Kasumi-1 (cell line): ENCODE measurements around the gene PHF19.

Experiments used
- DNase-seq, 2 experiments: peaks; one replicate each; lab custom pipeline; 2025; lab: John Stamatoyannopoulos, UW

Gene PHF19

DNA sequence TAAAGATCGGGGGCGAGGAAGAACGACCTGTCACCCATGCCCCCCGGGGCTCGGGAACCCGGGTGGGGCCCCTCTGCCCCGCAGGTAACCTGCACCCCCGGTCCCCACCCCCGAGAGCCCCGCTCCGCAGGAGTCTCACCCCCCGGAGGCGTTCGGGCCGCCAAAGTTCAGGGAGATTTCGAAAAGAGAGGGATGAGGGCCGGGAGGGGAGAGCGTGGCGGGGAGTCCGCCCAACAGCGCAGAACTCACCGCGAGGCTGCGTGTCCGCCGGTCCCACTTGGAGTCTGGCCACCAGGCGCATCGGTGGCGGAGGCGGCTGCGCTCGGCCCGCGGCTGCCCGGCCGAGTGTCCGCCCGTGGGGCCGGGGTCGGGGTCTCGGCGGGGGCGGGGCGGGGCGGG lies at the start of gene PHF19:
PHF19 (minus strand) TSS at position 347 of the 399 bp plus-strand sequence. CDS start 2,447 bp downstream, outside the sequence.
- DNase-seq = peak in 1 of 2 experiments; percentile 60

DNA sequence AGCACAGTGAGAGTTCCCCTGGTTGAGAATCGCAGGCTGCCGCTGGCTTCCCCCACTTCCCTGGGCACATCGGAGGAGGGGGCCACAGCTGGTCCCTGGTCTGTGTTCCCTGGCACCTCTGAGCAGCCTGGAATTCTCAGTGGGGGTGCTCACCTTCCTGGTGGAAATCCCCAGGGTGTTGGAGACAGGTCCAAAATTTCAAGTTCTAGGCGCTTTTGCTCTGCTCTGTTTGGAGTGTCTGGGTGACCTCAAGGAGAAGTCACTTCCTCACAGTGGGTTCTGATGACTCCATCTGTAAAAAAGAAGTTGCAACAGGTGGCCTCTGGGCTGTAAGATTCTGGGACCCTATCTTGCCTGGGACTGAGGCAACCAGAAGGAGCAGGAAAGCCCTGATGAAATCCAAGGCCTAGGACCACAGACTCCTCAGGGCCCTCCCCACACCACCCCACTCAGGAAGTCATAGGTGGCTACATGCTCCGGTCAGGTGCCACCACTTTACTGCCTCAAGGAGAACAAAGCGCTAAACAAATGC lies 49.5 kb upstream of the PHF19 start, which contains the start of gene TRAF1:
TRAF1 (minus strand) TSS at position 400 of the 532 bp plus-strand sequence. CDS start 721 bp downstream, outside the sequence.
- DNase-seq = peak; percentile 4 to 26

DNA sequence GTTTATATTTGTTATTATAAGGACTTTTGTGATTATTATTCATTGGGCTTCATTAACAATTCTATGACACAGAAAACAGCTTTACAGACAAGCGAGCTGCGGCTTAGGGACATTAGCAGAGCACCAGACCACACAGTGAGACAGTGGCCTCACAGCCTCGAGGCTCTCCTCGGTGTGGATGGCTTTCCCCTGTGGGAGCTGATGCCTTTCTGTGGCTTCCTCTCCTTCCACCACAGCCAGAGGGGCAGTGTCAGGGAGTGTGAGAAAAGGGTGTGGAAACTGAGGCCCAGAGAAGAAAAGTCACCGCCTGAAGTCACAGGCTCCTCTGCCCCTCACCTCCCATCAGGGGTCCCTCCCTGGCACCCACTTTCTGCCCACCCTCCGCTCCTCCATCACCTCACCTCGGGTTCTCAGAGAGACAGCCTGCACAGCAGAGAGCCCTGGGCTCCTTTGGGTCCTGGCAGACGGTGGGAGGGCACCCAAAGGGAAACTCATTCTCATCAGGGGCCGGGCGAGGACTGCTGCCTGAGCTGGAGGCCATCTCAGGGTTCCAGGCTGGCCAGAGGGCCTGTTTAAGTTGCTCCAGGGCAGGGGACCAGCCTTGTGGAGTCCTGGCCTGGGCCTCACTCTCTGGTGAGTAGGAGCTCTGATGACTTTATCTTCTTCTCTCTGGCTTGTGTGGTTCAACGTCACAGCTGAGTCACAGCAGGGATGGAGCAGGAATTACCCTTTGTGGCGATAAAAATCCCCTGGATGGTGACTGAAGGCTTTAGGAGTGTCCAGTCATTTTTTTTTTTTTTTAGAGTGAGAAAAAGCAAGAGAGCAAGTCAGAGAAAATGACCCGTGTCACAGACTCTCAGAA lies 48.8 kb upstream of the PHF19 start:
- DNase-seq = no peak

DNA sequence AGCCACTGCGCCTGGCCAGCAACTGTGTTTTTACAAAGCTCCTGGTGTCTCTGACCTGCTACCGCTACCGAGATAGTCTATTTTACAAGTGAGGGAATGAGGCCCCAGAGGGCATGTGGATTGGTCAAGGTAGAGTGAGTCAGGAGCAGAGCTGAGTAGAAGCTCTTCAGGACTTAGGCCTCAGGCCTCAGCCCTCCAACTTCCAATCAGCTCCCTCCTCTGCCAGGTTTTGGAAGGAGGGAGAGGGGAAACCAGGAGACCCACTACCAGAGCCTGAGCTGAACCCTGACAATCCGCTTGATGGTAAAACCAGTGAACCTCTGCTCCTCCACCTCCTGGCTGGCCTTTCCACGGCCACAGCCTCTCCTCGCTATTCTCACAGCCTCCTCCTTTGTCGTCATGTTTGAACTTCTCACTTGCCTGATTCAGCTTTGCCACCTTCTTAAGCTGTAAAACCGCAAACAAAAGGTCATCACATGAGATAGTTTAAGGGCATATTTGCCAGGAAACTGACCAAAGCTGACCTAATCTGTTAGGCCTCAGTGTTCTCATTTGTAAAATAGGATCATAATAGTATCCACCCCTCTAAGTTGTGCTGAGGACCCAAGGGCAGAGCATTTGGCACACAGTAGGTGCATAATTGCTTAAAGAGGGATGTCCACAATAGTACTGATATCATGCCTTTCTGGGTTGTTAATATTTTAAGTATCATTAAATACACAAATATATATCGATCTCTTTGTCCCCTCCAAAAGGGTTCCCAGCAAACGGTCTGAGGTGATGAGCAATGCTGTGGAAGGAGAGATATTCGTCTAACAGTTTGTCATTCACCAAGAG lies 47.9 kb upstream of the PHF19 start:
- DNase-seq = no peak

DNA sequence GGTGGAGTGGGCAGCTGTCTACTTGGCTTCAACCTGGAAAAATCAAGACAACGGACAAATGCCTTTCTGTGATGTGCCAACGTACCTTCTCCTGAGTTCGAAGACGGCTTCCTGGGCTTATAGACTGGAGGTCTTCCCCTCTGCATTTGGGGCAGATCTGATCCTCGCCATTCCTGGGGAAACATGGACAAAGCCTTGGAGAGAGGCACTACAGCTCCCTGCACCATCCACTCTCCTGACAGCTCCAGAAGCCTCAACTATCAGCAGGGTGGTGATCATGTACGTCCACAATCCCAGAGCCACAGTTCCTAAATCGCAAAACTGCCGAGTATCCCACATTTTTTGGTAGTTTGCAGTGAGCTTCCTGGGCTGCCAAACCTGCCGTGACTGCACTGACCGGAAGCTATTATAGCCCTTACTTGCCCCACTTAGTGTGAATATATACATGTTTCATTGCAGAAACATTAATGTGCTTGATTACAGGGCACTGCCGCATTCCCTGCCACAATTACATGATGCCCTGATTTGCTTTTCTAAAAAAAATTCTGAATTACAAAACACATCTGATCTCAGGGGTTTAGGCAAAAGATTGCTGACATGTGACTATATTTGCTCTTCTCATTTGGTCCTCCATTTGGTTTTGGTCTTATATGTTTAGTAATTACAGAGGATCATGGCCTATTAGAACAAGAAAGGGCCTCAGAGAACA lies 46.8 kb upstream of the PHF19 start:
- DNase-seq = no peak

DNA sequence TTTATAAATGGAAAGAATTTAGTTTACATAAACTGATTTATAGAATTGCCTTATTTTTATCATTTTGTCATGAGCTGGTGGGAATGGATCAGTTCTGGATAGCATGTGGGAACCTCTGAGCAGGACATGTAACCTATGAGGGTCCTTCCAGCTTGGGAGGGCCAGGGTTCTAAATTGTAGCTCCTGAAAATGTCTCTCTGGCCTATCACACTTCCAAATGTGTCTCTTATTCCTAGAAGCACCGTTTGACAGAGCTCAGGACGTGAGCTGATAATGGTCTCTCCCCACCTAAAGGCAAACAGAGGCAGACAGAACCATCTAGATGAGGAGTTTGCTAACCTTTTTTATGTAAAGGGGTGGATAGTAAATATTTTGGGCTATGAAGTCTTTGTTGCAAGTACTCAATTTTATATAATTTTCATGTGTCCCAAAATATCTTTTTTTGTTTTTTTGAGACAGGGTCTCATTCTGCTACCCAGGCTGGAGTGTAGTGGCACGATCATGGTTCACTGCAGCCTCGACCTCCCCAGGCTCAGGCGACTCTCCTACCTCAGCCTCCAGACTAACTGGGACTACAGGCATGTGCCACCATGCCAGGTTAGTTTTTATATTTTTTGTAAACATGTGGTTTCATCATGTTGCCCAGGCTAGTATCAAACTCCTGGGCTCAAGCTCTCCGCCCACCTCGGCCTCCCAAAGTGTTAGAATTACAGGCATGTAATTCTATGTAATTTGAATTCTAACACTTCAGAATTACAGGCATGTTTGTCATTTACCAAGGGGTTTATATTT lies 45.6 kb upstream of the PHF19 start:
- DNase-seq = no peak

DNA sequence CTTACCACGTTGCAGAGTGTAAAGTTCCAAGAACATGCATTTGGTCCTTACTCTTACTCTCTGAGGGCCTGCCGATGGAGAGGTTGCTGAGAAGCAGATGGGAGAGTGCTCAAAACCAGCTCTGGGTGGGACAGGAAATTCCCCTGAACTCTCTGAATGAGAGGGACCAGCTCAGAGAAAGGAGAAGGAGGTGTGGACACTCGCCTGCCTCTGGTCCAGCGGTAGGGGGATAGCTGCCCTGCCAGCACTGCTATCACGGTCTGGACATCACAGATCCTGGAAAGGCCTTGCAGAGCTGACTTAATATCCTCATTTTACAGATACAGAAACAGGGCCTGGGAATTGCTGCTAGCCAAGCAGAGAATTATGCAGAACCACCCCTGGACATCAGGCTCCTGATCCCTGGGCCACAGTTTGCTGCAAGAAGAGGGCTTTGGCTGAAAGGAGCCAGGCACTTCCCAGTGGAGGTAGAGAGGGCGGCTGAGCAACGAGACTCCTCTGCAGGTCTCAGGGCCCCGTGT lies 44.7 kb upstream of the PHF19 start:
- no peak for DNase-seq

DNA sequence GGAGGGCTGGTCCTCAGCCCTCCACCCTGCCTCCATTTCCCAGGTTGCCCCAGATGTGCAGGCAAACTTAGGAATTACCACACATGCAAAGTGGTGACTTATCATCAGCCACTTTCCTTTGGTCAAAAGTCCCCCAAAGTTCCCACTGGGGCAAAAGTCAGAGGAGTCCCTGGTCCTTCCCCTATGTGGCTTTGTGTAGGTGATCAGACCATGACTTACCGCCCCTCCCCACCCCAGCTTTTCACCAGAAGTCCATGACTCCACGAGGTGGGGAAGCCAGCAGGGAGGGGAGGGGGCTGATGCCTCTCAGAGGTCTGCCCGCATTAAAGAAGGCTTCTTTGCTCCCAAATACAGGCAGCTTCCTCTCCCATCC lies 43.8 kb upstream of the PHF19 start:
- DNase-seq = no peak

DNA sequence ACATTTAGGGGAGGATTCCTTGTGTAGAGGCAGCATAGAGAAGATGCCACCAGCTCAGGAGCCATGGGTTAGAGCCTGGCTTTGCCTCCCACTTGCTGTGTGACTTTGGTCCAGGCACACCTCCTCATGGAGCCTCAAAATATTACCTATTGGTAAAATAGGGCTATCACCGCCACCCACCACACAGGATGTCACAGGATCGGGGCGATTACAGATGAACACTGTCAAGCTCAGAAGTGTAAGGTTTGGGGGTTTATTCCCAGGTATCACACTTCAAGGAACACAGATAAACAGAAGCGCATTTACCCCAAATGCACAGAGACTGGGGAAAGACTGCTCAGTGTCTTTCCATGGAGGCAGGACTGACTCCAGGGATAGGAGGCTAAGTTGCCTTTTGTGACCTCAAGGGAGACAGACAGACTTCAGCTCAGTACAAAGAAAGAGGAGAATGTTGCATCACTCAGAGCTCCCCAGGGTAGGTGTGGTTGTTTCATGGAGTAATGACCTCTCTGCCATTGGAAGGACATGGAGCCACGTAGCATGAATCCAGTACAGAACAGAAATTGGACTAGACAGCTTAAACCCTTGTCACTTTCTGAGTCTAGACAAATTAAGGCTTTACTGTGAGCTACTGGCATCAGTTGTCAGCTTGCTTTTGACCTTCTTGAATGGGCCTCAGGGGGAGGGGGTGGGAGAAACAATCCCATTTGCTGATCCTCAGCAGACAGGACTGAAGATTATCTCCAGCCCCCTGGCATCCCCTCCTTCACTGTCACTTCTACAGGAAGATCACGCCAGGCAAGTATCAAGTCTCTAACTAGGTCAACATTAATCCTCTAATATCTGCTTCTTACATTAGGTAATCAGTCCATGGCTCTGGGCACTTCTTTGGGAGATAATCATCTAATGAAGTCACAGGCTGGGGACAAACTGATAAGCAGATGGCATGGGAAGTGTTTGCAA lies 43.1 kb upstream of the PHF19 start:
- DNase-seq = no peak

DNA sequence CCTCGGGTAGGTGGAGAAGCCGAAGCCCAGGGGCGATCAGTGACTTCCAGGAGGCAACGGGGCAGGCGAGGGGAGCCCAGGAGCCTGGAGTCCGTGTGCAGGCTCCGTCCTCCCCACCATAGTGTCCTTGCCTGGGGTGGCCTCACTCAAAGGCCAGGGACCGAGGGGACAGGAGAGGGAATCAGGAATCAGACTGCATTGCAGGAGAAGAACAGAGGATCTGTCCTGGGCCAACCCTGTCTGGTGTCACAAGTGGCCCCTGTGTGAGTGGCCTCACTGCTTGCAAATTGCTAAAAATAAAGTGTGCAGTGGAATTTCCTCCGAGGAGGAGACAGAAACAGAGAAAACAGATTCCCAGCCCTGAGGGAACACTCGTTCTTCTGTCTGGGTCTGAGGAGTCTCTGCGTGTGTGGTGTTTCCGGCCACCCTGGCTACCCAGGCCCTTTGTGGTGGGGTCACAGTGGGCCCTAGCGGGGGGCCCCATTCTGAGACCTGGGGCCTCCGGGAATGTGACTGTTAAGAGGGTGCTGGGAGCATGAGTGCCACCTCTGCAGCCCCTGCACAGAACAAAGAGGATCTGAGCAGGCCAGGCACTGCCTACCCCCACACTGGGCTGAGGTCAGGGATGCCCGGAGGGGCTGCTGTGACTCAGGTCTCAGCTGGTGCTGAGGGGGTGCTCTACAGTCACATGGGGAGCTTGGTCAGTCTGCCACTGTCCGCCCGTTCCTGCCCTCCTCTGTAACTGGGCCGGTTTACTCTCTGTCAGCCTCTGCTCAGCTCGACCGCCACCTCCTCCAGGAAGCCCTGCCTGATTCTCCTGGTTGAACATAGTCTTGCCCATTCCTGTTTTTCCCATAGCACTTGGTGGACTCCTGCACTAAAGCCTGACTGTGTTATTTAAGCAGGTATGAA lies 42.2 kb upstream of the PHF19 start:
- DNase-seq = no peak

DNA sequence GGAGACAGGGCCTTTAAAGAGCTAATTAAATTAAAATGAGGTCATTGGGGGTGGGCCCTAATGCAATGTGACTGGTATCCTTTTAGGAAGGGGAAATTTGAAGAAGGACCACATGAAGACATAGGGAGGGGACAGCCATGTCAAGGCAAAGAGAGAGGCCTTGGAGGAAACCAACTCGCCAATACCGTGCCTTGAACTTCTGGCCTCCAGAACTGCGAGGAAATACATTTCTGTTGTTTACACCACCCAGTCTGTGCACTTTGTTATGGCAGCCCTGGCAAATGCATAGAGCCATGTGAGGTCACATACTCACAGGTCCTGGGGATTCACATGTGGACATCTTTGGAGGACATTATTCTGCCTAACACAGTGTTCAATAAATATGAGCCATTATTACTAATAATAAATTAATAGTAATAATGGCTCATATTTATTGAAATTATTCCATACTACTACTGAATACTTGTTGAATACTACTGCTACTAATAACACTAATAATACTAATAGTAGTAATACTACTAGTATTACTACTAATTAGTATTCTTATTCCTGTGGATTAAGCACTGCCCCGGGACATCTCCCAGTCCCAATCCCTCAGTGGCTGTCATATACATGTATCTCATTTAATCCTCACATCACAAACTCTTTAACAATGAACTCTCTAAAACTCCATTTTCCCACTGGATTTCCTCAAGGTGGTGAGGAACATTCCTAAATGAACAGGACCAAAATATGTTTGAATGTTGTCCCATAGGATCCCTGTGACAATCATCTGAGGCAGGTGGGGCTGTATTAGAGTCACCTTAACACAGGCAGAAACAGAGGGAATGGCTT lies 41.2 kb upstream of the PHF19 start:
- no peak for DNase-seq

DNA sequence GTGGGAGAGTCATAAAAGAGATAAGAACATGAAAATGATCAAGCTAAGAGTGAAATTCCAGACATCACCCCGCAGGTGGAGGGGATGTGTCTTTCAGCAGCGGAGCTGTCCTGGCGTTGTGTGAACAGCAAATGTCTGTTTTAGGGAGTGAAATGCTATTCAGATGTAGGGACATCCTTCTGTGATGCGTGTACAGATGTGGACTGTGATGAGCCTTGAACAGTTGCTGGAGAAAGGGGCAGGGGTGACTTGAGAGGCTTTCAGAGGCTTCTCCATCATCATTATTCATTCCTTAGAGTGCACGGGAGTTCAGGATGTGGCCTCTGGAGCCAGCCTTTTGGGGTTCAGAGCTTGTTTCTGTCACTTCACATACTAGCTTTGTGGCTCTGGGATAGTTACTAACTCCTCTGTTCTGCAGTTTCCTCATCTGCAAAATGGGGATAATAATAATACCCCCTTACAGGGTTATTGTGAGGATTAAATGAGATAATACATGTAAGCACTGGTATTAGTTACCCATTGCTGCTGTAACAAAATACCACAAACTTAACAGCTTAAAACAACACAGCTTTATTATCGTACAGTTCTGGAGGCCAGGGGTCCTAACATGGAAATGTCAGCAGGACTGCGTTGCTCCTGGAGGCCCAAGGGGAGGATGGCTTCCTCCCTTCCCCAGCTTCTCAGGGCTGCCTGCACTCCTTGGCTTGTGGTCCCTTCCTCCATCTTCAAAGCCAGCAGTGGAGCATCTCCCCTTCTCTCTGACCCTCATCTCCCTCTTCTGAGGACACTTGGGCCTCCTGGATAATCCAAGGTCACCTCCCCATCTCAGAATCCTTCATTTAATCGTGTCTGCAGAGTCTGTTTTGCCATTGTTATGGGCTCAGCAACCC lies 40.2 kb upstream of the PHF19 start:
- no peak for DNase-seq

DNA sequence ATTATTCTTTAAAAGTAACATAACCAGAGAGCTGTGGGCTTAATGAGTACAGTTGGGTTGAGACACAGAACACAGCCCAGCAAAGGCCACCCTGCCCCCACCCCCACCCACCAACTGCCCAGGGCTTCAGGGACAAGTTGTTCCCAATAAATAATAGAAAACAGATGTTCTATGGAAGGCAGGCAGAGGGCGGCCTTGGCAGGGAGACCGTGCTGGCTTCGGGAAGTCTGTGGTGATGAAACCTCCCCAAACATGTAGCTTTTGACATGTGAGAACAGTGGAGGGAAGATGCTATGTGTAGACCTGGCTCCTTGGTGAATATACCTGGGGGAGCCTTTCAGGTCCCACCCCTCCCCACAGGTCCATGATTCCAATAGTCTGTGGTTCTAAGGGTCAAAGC lies 39.6 kb upstream of the PHF19 start:
- DNase-seq = no peak

DNA sequence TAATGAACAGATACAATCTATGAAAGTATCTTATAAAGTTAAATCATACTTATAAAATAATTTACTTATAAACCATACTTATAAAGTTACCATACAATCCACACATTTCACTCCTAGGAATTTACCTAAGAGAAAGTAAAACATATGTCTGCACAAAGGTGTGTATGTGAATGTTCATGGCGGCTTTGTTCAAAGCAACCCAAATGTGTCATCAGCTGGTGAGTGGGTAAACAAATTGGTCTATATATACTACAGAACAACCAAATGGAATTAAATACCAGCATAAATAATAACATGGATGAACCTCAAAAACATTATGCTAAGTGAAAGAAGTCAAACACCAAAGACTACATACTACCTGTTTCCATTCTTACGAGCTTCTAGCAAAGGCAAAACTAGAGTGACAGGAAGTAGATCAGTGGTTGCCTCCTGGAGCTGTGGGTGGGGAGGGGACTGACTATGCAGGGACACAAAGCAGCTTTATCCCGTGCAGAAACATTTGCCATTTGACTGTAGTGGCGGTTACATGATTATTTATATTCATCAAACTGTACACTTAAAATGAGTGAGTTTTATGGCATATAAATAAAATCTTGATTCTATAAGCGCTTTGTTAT lies 39.0 kb upstream of the PHF19 start:
- peak; percentile 17 to 33 for DNase-seq

DNA sequence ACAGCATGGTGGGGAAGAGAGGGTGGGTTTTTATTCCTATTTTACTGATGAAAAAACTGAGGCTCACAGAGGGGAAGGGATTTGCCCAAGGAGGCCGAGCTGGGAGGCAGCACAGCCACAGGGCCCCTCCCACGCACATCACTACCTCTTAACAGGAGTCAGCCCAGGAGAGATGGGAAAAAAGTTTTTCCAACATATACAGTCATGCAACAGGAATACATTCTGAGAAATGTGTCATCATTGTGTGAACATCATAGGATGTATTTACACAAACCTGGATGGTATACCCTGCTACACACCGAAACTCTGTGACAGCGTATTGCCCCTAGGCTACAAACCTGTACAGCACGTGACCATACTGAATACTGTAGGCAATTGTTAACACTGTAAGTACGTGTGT lies 38.0 kb upstream of the PHF19 start:
- DNase-seq = no peak

DNA sequence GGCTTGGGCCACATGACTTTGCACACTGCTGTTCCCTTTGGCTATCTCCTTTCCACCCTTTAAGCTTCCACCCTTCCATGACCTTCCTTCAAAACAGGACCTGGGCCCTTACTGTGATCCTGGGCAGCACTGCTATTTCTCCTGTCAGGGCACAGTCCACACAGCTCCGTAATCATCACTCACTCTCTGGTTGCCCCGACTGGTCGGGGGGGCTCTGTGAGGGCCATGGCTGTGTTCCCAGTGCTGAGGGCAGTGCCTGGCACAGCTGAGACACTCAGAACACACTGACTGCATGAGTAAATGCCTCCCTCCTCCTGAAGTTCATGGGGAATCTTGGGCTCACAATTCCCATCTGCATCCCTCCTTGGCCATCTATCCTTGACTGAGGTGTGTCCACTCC lies 37.4 kb upstream of the PHF19 start:
- DNase-seq = no peak
